GM23338 (cell line): ENCODE results near the gene PM20D1. TPM values are rescaled to one million over a fixed set of nuclear protein-coding genes. Genes with fewer than 3 reads are reported as not detected.
"Not testable (repeated sequence)": the region's sequence is repeated elsewhere in the genome, so short reads cannot be mapped to it uniquely, and the experiment has no call there.

ENCODE experiments used
- ATAC-seq: fragments of 200-7000 bp; cut with Tn5 transposase; 3 replicates; pipeline ENCODE4 v1.9.1; 2020
- DNase-seq: peaks from one replicate; pipeline ENCODE4 v3.0.0-alpha.2; 2015; ENCODE audit warnings: low spot score
- H2AFZ ChIP-seq: fragments of 200-600 bp; sonication (generic); 2 replicates; pipeline ENCODE4 v1.8.0; 2016; ENCODE audit warnings: antibody characterized with exemption, mild to moderate bottlenecking, moderate library complexity
- H3F3A ChIP-seq: fragments of 200-600 bp; sonication (generic); replicated peaks from 2 replicates; pipeline ENCODE4 v1.8.0; 2017; ENCODE audit warnings: antibody characterized with exemption, mixed run types, low read depth
- H3K27ac ChIP-seq: fragments of 200-600 bp; sonication (generic); 2 replicates; pipeline ENCODE4 v1.6.1; 2016; ENCODE audit warnings: low read depth
- H3K27me3 ChIP-seq: fragments of 200-600 bp; sonication (generic); 2 replicates; pipeline ENCODE4 v1.8.0; 2016; ENCODE audit warnings: mild to moderate bottlenecking, mixed run types, moderate library complexity; ENCODE audit not compliant: insufficient read depth
- H3K36me3 ChIP-seq: fragments of 200-600 bp; sonication (generic); 2 replicates; pipeline ENCODE4 v1.8.0; 2016; ENCODE audit warnings: mild to moderate bottlenecking; ENCODE audit not compliant: insufficient read depth
- H3K4me1 ChIP-seq: fragments of 200-600 bp; sonication (generic); 2 replicates; pipeline ENCODE4 v1.8.0; 2016; ENCODE audit warnings: mild to moderate bottlenecking, moderate library complexity; ENCODE audit not compliant: insufficient read depth
- H3K4me2 ChIP-seq: fragments of 200-600 bp; sonication (generic); 2 replicates; pipeline ENCODE4 v1.7.1; 2017; ENCODE audit warnings: mixed run types
- H3K4me3 ChIP-seq: fragments of 200-600 bp; sonication (generic); 2 replicates; pipeline ENCODE4 v1.6.1; 2016; ENCODE audit warnings: mixed run types
- H3K79me2 ChIP-seq: fragments of 200-600 bp; sonication (generic); replicated peaks from 2 replicates; pipeline ENCODE4 v1.8.0; 2017; ENCODE audit warnings: mild to moderate bottlenecking; ENCODE audit not compliant: insufficient read depth
- H3K9me2 ChIP-seq: fragments of 200-600 bp; sonication (generic); 2 replicates; pipeline ENCODE4 v1.8.0; 2017; ENCODE audit not compliant: insufficient read depth
- H4K20me1 ChIP-seq: fragments of 200-600 bp; sonication (generic); replicated peaks from 2 replicates; pipeline ENCODE4 v1.8.0; 2017; ENCODE audit warnings: mild to moderate bottlenecking; ENCODE audit not compliant: insufficient read depth
- H3K27ac Mint-ChIP-seq: 2 replicates; pipeline ENCODE4 v1.8.0; 2020; ENCODE audit warnings: inconsistent platforms, mild to moderate bottlenecking, moderate library complexity, mixed read lengths
- H3K27me3 Mint-ChIP-seq: 3 replicates; pipeline ENCODE4 v1.8.0; 2022; ENCODE audit warnings: low read depth, mild to moderate bottlenecking, moderate library complexity, mixed read lengths, inconsistent platforms; ENCODE audit not compliant: insufficient read depth, poor library complexity
- H3K36me3 Mint-ChIP-seq: 3 replicates; pipeline ENCODE4 v1.8.0; 2021; ENCODE audit warnings: low read depth, mild to moderate bottlenecking, inconsistent platforms, moderate library complexity, mixed read lengths
- H3K4me1 Mint-ChIP-seq: 3 replicates; pipeline ENCODE4 v1.8.0; 2020; ENCODE audit warnings: mild to moderate bottlenecking, inconsistent platforms, mixed read lengths
- H3K4me3 Mint-ChIP-seq: 3 replicates; pipeline ENCODE4 v1.8.0; 2021; ENCODE audit warnings: moderate library complexity, mild to moderate bottlenecking, inconsistent platforms, mixed read lengths
- H3K9me3 Mint-ChIP-seq: 3 replicates; pipeline ENCODE4 v1.8.0; 2020; ENCODE audit warnings: moderate library complexity, mild to moderate bottlenecking, inconsistent platforms, mixed read lengths
- polyA plus RNA-seq: library from polyadenylated mRNA; unstranded; fragments of >200 nt; fragmentation: Nextera tagmentation; extraction: Ambion mirVana; gene quantifications from 2 replicates; pipeline ENCODE4 v1.2.1, GENCODE V29; 2016
- total RNA-seq: library from RNA; depleted of rRNA; stranded (reverse); fragments of >200 nt; shearing (Covaris generic); gene quantifications from 2 replicates; pipeline ENCODE4 v1.2.3, GENCODE V29; 2014

PM20D1 gene
- total and polyA plus RNA-seq, 2 experiments from 2014 or later, result 0.10 TPM; not detected in 1

DNA sequence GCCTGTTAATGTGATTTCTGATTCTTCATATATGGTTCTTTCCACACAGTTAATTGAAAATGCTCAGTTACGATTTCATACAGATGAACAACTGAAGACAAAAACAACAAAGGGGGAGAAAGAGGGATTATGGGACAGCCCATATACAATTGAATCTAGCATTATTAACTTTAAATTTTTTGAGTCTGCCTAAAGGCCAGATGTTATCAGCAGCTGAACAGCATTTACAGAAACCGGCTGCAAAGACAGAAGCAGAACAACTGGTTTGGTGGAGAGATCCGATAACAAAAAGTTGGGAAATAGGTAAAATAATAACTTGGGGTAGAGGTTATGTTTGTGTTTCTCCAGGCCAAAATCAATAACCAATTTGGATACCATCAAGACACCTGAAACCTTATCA lies 44.2 kb upstream of the PM20D1 start:
- H3K4me1 Mint-ChIP-seq, result peaks cover 14% of the 10 kb centered on the region; the same call in 2 of the 3 replicates
- 0 out of 2 replicates have a peak overlapping the region, but pooled peaks have one; percentile 52 for H3K4me2 ChIP-seq
- H3K79me2 ChIP-seq, H2AFZ ChIP-seq, H3K4me3 ChIP-seq, DNase-seq, H4K20me1 ChIP-seq, H3K4me1 ChIP-seq, H3K4me3 Mint-ChIP-seq, H3F3A ChIP-seq, H3K27me3 ChIP-seq, H3K36me3 ChIP-seq, H3K27ac Mint-ChIP-seq, ATAC-seq, H3K27me3 Mint-ChIP-seq, H3K9me2 ChIP-seq, H3K27ac ChIP-seq: not testable (repeated sequence)
- peaks cover 51% of the 10 kb centered on the region for H3K9me3 Mint-ChIP-seq
- H3K36me3 Mint-ChIP-seq, result peaks cover 20% of the 10 kb centered on the region

DNA sequence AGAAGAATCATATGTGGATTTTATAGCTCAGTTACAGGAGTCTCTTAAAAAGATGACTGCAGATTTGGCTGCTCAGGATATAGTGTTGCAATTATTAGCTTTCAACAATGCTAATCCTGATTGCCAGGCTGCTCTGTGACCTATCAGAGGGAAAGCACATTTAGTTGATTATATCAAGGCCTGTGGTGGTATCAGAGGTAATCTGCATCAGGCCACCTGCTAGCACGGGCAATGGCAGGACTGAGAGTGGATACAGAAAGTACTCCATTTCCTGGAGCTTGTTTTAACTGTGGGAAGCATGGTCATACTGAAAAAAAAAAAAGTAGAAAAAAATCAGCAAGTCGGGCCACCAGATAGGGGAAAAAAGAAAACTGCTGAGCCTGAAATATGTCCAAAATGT lies 42.2 kb upstream of the PM20D1 start:
- H3K4me3 ChIP-seq, H3F3A ChIP-seq, H3K27ac ChIP-seq, H3K27me3 Mint-ChIP-seq, H4K20me1 ChIP-seq, H3K4me2 ChIP-seq, H3K9me2 ChIP-seq, DNase-seq, H3K36me3 ChIP-seq, H3K27ac Mint-ChIP-seq, H3K4me1 ChIP-seq, ATAC-seq, H3K79me2 ChIP-seq, H3K4me3 Mint-ChIP-seq, H3K27me3 ChIP-seq, H2AFZ ChIP-seq: not testable (repeated sequence)
- Mint-ChIP-seq H3K4me1 (peaks cover 14% of the 10 kb centered on the region; the same call in 2 of the 3 replicates), H3K9me3 (peaks cover 51% of the 10 kb centered on the region), H3K36me3 (peaks cover 20% of the 10 kb centered on the region)

DNA sequence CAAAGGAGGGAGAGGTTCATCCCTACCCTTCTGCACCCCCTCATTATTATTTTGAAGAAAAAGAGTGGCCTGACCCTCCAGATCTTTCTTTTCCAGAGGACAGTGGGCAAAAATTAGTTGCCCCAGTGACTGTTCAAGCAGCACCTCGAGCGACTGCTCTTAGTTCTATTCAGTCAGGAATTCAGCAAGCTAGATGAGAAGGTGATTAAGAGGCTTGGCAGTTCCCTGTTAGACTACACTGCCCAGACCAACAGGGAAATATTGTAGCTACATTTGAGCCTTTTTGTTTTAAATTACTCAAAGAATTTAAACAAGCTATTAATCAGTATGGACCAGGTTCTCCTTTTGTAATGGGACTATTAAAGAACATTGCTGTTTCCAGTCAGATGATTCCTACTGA lies 41.5 kb upstream of the PM20D1 start:
- not testable (repeated sequence) for H3K4me3 Mint-ChIP-seq, H2AFZ ChIP-seq, H3K4me3 ChIP-seq, H3K9me2 ChIP-seq, H3K27ac ChIP-seq, H4K20me1 ChIP-seq, H3K79me2 ChIP-seq, DNase-seq, H3K4me2 ChIP-seq, ATAC-seq, H3K4me1 ChIP-seq, H3K27me3 ChIP-seq, H3K27me3 Mint-ChIP-seq, H3K36me3 ChIP-seq, H3K27ac Mint-ChIP-seq, H3F3A ChIP-seq
- H3K36me3 Mint-ChIP-seq, result peaks cover 17% of the 10 kb centered on the region
- peaks cover 46% of the 10 kb centered on the region for H3K9me3 Mint-ChIP-seq
- H3K4me1 Mint-ChIP-seq, result peaks cover 14% of the 10 kb centered on the region; the same call in 2 of the 3 replicates

DNA sequence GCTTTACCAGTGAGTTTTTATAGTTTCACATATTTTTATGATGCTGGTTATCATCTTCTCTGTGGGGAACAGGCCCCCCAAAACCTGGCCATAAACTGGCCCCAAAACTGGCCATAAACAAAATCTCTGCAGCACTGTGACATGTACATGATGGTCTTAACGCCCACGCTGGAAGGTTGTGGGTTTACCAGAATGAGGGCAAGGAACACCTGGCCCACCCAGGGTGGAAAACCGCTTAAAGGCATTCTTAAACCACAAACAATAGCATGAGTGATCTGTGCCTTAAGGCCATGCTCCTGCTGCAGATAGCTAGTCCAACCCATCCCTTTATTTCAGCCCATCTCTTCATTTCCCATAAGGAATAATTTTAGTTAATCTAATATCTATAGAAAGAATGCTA lies 40.7 kb upstream of the PM20D1 start:
- Mint-ChIP-seq H3K9me3 (peaks cover 38% of the 10 kb centered on the region), H3K36me3 (peaks cover 10% of the 10 kb centered on the region), H3K4me1 (peaks cover 14% of the 10 kb centered on the region; the same call in 2 of the 3 replicates)
- not testable (repeated sequence) for DNase-seq, H3K36me3 ChIP-seq, H3K79me2 ChIP-seq, H3K4me3 Mint-ChIP-seq, H3K4me2 ChIP-seq, H3K4me1 ChIP-seq, H3K4me3 ChIP-seq, H3K27me3 ChIP-seq, ATAC-seq, H3K9me2 ChIP-seq, H3K27me3 Mint-ChIP-seq, H3K27ac Mint-ChIP-seq, H3F3A ChIP-seq, H4K20me1 ChIP-seq, H3K27ac ChIP-seq, H2AFZ ChIP-seq

DNA sequence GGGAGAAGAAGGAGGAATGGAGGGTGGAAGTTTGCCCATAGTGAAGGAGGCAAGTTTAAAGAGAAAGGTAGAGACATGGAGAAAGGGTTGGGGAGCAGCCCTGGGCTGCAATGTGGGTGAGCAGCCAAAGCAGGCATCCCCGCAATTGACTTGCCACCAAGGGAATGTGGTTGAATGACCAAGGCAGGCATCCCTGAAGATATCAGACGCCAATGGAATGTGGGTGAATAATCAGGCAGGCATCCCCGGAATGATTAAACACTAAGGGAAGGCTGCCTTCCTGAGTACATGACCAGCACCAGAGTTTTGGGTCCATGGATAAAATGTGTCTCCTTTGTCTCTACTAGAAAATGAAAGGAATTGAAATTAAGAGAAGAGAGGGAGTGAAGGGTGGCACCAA lies 39.8 kb upstream of the PM20D1 start:
- not testable (repeated sequence) for H3K27ac ChIP-seq, H3K4me3 Mint-ChIP-seq, DNase-seq, H3K27me3 ChIP-seq, H3K27me3 Mint-ChIP-seq, H3K4me2 ChIP-seq, H3K27ac Mint-ChIP-seq, H3K36me3 ChIP-seq, H3K4me1 ChIP-seq, H3K79me2 ChIP-seq, H4K20me1 ChIP-seq, ATAC-seq, H2AFZ ChIP-seq, H3F3A ChIP-seq, H3K9me2 ChIP-seq, H3K4me3 ChIP-seq
- Mint-ChIP-seq H3K4me1 (peaks cover 14% of the 10 kb centered on the region; the same call in 2 of the 3 replicates), H3K9me3 (peaks cover 30% of the 10 kb centered on the region), H3K36me3 (peaks cover 10% of the 10 kb centered on the region; the same call in 2 of the 3 replicates)

DNA sequence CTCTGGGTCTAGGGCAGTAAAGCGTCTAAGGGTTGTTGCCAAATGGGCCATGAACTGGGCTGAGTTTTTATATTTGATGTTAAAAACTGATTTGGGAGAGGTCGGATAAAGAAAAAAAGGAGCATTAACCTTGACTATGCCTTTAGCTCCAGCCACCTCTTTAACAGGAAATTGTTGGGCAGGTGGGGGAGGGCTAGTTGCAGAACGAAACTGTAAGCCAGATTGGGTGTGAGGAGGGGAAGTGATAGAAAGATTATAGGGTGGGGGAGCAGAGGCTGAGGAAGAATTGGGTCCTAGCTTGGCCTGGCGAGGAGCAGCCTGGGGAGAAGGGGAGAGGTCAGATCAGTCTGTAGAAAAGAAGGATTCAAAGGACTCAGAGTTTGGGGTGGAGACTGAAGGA lies 39.1 kb upstream of the PM20D1 start:
- Mint-ChIP-seq H3K9me3 (peaks cover 25% of the 10 kb centered on the region), H3K36me3 (peaks cover 10% of the 10 kb centered on the region; the same call in 2 of the 3 replicates)
- DNase-seq, H3K4me1 ChIP-seq, H4K20me1 ChIP-seq, H3K27ac Mint-ChIP-seq, H3F3A ChIP-seq, H3K36me3 ChIP-seq, ATAC-seq, H3K27me3 Mint-ChIP-seq, H3K4me3 ChIP-seq, H2AFZ ChIP-seq, H3K27ac ChIP-seq, H3K4me2 ChIP-seq, H3K79me2 ChIP-seq, H3K4me3 Mint-ChIP-seq, H3K9me2 ChIP-seq, H3K27me3 ChIP-seq, H3K4me1 Mint-ChIP-seq: not testable (repeated sequence)
